IPS DF 6.9 (cell line): Measurements from ENCODE around the gene SBK3.
"Not testable (repeated sequence)": the region's sequence is repeated elsewhere in the genome, so short reads cannot be mapped to it uniquely, and the experiment has no call there.

Experiments used
- DNase-seq: peaks from one replicate; pipeline ENCODE4 v3.0.0-alpha.2; 2013; ENCODE audit warnings: low read depth, low spot score
- H3K27ac ChIP-seq: one replicate; pipeline ENCODE4 v1.5.1; 2013; ENCODE audit warnings: low read length, control low read depth
- H3K27me3 ChIP-seq: 2 replicates; pipeline ENCODE4 v1.6.1; 2013; ENCODE audit warnings: mild to moderate bottlenecking, low read length; ENCODE audit not compliant: control insufficient read depth, insufficient read depth
- H3K36me3 ChIP-seq: 2 replicates; pipeline ENCODE4 v1.6.1; 2013; ENCODE audit warnings: low read length; ENCODE audit not compliant: control insufficient read depth, insufficient read depth
- H3K4me1 ChIP-seq: 2 replicates; pipeline ENCODE4 v1.6.1; 2013; ENCODE audit warnings: low read length; ENCODE audit not compliant: control insufficient read depth, insufficient read depth
- H3K4me3 ChIP-seq: 2 replicates; pipeline ENCODE4 v1.5.1; 2013; ENCODE audit warnings: mild to moderate bottlenecking, low read length
- H3K9me3 ChIP-seq: 2 replicates; pipeline ENCODE4 v1.6.1; 2013; ENCODE audit warnings: low read length, inconsistent platforms; ENCODE audit not compliant: control insufficient read depth, insufficient read depth
- WGBS: extraction: QIAGEN DNeasy Blood & Tissue Kit; methylation state at CpG from one replicate; pipeline ENCODE4 v1.1.7; 2013; ENCODE audit warnings: mixed read lengths, missing lambda C conversion rate; ENCODE audit not compliant: insufficient read length, insufficient coverage; 5-methylcytosine and 5-hydroxymethylcytosine counted together

SBK3 gene

DNA sequence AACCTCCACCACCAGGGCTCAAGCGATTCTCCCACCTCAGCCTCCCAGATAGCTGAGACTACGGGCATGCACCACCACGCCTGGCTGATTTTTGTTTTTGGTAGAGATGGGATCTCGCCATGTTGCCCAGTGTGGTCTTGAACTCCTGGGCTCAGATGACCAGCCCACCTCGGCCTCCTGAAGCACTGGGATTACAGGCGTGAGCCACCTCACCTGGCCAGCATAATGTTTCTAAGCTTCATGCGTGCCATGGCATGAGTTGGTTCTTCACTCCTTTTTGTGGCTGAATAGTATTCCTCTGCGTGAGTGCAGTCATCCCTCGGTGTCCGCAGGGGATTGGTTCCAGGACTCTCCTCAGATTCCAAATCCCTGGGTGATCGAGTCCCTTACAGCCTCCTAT lies 39.5 kb upstream of the SBK3 start:
- DNase-seq, result no peak
- no peaks in the 10 kb centered on the region for H3K9me3 ChIP-seq

DNA sequence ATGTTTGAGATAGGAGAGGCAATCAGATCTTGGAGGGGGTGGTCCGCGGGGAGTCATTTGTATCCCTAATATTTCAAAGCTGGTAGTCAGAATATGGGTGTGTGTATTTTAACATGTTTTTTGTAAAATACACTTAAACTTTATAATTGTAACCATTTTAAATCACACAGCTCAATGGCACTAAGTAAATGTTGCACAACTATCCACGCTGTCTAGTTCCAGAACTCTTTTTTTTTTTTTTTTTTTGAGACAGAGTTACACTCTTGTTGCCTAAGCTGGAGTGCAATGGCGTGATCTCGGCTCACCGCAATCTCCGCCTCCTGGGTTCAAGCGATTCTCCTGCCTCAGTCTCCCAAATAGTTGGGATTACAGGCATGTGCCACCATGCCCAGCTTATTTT lies 38.6 kb upstream of the SBK3 start:
- not testable (repeated sequence) for H3K36me3 ChIP-seq, DNase-seq, H3K9me3 ChIP-seq, H3K27me3 ChIP-seq, H3K27ac ChIP-seq, H3K4me3 ChIP-seq, H3K4me1 ChIP-seq
- WGBS, result no CpG with 5 or more reads among the region's 8 CpGs

More for the DNA sequence above, 39.5 kb upstream of the SBK3 start:
- Histone ChIP-seq H3K36me3 (no peaks in the 10 kb centered on the region), H3K4me3 (no peak overlapping the region), H3K27me3 (no peaks in the 10 kb centered on the region), H3K4me1 (0 out of 2 replicates have a peak, but pooled peaks cover 1% of the 10 kb centered on the region), H3K27ac (no peak overlapping the region)
- no CpG with 5 or more reads among the region's 11 CpGs for WGBS

DNA sequence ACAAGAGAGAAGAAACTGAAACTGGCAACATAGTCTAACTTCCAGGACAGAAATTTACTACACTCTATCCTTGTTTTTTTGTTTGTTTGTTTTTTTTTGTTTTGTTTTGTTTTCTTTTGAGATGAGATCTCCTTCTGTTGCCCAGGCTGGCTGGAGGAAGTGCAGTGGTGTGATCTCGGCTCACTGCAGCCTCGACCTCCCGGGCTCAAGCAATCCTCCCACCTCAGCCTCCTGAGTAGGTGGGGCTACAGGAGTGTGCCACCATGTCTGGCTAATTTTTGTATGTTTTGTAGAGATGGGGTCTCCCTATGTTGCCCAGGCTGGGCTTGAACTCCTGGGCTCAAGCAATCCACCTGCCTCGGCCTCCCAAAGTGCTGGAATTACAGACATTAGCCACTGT lies 36.9 kb upstream of the SBK3 start:
- H3K27me3 ChIP-seq, H3K27ac ChIP-seq, H3K9me3 ChIP-seq, H3K4me1 ChIP-seq, DNase-seq, H3K4me3 ChIP-seq: not testable (repeated sequence)
- peaks cover 15% of the 10 kb centered on the region for H3K36me3 ChIP-seq
- WGBS, result no CpG with 5 or more reads among the region's 4 CpGs

DNA sequence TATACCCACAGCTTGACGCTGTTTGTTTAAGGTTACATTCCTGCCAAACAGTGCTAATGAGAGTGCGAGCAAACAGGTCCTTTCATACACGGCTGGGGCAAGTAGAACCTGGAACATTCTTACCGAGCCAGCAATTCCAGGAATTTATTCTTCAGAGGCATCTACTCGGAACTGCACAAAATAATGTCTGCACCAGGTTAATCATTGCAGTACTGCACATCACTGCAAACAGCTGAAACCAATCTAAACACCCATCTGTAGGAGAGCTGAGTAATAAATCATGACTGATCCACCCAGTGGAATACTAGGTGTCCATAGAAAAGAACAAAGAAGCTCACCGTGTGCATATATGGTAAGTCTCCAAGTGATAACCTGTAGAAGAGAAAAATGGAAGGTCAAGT lies 36.5 kb upstream of the SBK3 start:
- WGBS, result no CpG with 5 or more reads among the region's 6 CpGs
- Histone ChIP-seq H3K27me3 (no peaks in the 10 kb centered on the region), H3K27ac (no peak overlapping the region), H3K9me3 (no peaks in the 10 kb centered on the region), H3K36me3 (peaks cover 19% of the 10 kb centered on the region), H3K4me1 (0 out of 2 replicates have a peak, but pooled peaks cover 1% of the 10 kb centered on the region), H3K4me3 (no peak overlapping the region)
- DNase-seq, result no peak

DNA sequence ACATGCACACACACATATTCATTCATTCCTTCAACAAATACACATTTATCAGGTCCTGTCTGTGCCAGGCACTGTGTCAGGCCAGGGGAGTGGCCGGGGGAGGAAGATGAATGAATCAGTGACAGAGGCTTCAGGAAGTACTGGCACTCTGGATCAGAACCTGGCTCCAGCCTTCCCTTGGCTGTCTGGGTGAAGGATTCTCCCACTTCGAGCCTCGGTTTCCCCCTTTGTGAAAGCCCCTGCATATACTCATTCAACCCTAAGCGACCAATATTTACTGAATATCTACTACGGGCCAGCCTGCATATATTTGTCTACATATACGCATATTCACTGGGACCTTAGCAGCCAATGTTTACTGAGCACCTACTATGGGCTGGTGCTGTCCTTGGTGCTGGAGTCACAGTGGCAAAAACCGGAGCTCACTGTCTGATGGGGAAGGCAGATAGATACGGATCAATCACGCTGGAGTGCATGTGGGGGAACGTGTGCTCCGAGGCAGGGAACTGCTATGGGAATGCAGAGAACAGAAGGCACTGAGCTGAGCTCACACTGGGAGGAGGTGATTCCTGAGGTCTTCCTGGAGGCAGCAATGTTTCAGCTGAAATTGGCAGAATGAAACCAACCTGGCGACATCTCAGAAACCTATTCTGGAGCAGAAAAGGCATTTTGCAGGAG lies 35.9 kb upstream of the SBK3 start:
- Histone ChIP-seq H3K4me3 (peak overlapping the region; percentile 94; the same call in 1 of the 2 replicates), H3K27ac (no peak overlapping the region), H3K27me3 (no peaks in the 10 kb centered on the region), H3K36me3 (peaks cover 20% of the 10 kb centered on the region), H3K4me1 (0 out of 2 replicates have a peak, but pooled peaks cover 1% of the 10 kb centered on the region), H3K9me3 (no peaks in the 10 kb centered on the region)
- no CpG with 5 or more reads among the region's 12 CpGs for WGBS
- no peak for DNase-seq

DNA sequence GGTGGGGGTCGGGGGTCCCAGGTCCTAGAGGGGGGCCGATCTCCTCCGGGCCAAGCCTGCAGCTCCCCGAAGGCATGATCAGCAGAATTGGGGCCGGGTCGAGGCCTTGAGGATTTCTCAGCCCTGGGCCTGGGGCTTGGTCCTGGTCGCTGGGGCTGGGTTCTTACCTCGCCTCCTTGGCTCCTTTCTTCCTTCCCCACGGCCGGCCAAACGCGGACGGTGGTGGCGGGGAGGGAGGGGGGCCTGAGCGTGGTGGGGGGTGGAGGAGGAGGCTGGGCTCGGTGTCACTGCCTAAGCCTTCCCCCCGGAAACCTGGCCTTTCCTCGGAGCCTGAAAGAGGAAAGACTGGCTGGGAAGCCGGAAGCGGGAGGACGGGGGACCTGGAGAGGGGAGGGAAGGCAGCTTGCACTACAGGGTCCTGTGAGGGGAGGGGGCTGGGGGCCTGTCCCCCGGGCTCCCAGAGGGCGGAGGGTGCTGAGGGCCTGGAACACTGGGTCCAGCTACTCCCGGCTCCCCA lies 35.3 kb upstream of the SBK3 start, which contains the start of gene ZNF579:
ZNF579 (minus strand) TSS at position 221 of the 517 bp plus-strand sequence. CDS start 1,209 bp downstream, outside the sequence.
- peaks cover 20% of the 10 kb centered on the region for H3K36me3 ChIP-seq

DNA sequence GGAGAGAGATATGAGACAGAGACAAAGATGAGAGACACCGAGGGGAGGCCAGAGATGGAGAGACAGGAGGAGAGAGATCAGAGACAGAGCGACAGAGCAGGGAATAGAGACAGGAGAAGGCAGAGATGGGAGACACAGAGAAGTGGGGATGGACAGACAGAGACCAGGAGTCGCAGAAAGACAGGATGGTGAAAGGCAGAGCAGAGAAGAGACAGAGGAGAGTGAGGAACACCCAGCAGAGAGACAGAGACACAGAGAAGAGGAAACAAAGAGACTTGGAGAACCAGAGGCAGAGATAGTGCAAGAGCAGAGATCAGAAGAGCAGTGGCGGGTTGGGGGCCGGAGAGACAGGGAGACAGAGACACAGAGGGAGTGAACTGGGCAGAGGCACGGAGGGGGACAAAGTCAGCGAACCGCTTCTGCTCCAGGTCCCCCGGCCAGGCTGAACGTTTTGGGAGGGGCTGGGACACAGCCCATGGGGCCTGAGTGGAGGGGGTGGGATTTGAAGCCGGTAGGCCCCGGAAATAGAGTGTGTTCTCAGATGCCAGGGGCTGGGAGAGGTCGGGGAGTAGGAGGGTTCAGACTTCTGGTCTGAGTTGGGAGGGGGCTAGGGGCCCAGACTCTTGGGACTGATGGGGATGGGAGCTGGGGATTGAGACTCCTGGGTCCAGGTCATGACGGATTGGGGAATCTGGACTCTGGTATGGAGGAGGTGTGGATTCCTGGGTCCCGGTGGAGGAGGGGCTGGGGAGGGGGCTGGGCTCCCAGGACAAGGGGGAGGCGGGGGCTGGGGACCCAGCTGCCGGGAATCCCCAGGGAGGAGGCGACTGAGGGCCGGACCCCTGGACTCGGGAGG lies 34.7 kb upstream of the SBK3 start:
- peak overlapping the region; percentile 94 for H3K4me3 ChIP-seq
- no peaks in the 10 kb centered on the region for H3K27me3 ChIP-seq
- no peak for DNase-seq
- no CpG with 5 or more reads among the region's 20 CpGs for WGBS
- no peak overlapping the region for H3K27ac ChIP-seq
- no peaks in the 10 kb centered on the region for H3K9me3 ChIP-seq
- no peaks in the 10 kb centered on the region for H3K4me1 ChIP-seq
- peaks cover 20% of the 10 kb centered on the region for H3K36me3 ChIP-seq

More for the DNA sequence above, 35.3 kb upstream of the SBK3 start, which contains the start of gene ZNF579:
- Histone ChIP-seq H3K9me3 (no peaks in the 10 kb centered on the region), H3K27me3 (no peaks in the 10 kb centered on the region), H3K4me3 (peak within 1 kb of the TSS; percentile 94), H3K27ac (no peak within 1 kb of the TSS), H3K4me1 (0 out of 2 replicates have a peak, but pooled peaks cover 1% of the 10 kb centered on the region)
- WGBS, result no CpG with 5 or more reads among the region's 24 CpGs
- no peak for DNase-seq

DNA sequence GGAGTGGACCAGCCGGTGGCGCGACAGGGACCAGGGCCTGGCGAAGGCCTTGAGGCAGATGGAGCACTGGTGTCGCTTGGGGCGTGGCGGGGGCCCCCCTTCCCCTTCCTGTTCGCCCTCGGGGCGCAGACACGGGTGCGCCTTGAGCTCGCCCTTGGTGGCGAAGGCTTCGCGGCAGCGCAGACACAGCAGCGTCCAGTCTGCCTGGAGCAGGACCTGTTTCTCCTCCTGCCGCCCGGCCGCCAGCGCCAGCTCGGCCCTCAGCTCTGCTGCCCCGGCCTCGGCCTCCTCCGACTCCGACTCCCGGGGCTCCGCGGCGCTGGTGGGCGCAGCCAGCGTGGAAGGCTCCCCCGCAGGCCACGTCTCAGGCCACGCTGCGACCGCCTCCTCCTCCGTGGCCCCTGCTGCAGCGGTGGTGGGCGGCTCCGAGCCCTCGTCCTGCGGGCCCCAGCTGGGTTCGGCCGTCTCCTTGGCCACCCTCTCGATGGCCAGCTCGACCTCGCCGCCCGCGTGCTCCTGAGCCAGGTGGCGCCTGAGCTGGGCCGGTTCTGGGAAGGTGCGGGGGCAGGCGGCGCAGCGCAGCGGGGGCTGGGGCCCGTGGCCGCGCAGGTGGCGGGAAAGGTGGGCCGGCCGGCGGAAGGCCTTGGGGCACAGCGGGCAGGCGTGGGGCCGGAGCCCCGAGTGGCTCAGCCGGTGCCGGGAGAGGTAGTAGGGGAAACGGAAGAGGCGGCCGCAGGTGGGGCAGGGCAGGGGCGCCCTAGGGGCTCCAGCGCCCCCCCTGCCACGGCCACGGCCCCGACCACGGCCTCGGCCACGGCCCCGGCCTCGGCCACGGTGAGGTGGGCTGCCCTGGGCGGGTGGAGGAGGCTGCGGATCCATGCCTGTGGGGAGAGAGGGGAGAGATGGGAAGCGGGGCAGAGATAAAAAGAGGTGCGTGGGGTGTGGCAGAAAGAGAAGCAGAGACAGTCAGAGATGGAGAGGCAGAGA lies 33.7 kb upstream of the SBK3 start:
- no peak overlapping the region for H3K27ac ChIP-seq
- H3K4me1 ChIP-seq, result no peaks in the 10 kb centered on the region
- no peak overlapping the region for H3K4me3 ChIP-seq
- WGBS, result no CpG with 5 or more reads among the region's 90 CpGs
- DNase-seq, result no peak
- peaks cover 20% of the 10 kb centered on the region for H3K36me3 ChIP-seq
- no peaks in the 10 kb centered on the region for H3K9me3 ChIP-seq
- H3K27me3 ChIP-seq, result no peaks in the 10 kb centered on the region

DNA sequence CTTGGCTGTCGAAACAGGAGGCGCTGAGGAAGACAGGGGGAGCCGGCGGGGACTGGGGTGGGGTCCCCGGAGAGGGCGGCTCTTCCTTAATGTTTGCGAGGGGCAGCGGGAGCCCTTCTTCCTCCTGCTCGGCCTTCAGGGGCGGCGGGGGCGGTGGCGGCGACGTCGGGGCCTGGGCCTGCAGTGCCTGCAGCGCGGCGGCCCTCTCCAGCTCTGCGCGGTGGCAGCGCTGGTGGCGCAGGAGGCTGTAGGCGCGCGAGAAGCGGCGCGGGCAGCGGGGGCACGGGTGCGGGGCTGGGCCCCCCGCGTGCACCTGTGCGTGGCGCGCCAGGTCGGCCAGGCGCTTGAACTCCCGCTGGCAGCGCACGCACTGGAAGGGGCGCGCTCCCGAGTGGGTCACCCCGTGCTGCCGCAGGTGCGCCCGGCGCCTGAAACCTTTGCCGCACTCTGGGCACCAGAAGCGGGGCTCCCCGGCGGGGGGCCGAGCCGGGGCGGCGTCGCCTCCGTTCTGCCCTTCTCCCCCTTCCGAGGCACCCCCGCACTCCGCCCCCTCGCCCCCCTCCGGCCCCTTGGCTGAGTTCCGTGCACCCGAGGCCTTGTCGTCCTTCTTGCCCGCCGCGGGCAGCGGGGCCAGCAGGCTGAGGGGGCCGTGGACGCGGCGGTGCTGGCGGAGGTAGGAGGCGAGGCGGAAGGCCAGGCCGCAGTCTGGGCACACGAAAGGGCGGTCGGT lies 32.9 kb upstream of the SBK3 start:
- WGBS, result no CpG with 5 or more reads among the region's 83 CpGs

More for the DNA sequence above, 32.9 kb upstream of the SBK3 start:
- H3K27me3 ChIP-seq, result no peaks in the 10 kb centered on the region
- peaks cover 20% of the 10 kb centered on the region for H3K36me3 ChIP-seq
- no peak overlapping the region for H3K27ac ChIP-seq
- H3K4me1 ChIP-seq, result no peaks in the 10 kb centered on the region
- H3K4me3 ChIP-seq, result no peak overlapping the region
- no peaks in the 10 kb centered on the region for H3K9me3 ChIP-seq
- DNase-seq, result no peak
